GM12878 (cell line): ENCODE measurements around the gene OR14I1. TPM values are rescaled to one million over a fixed set of nuclear protein-coding genes. Genes with fewer than 3 reads are reported as not detected.

Experiments used
- ATAC-seq: fragments of 200-7000 bp; cut with Tn5 transposase; 3 replicates; pipeline ENCODE4 v1.9.1; 2020; ENCODE audit warnings: mild to moderate bottlenecking, moderate library complexity
- BruUV-seq: library from RNA; stranded (reverse); fragments of 400-500 nt; replicated peaks from 2 replicates; lab custom pipeline; 2021; lab: Mats Ljungman, UMichigan
- CTCF ChIA-PET: fragments of 300-600 bp; sonication (Branson Sonifier 250); formaldehyde crosslinking; extraction: SDS; loops from one replicate; lab custom pipeline; 2021; ENCODE audit warnings: inconsistent platforms; lab: Yijun Ruan, JAX
- POLR2A ChIA-PET: fragments of 350-600 bp; formaldehyde crosslinking; extraction: SDS; loops from one replicate; lab custom pipeline; 2021; ENCODE audit warnings: inconsistent platforms; lab: Charles Lee
- RAD21 ChIA-PET: fragments of 300-600 bp; sonication (Branson Sonifier 250); formaldehyde crosslinking; loops from one replicate; lab custom pipeline; 2023; ENCODE audit warnings: antibody characterized with exemption; ENCODE audit not compliant: unreplicated experiment; lab: Charles Lee
- SMC1A ChIA-PET: fragments of 300-600 bp; sonication (Branson Sonifier 250); formaldehyde crosslinking; loops from one replicate; lab custom pipeline; 2023; ENCODE audit not compliant: unreplicated experiment, uncharacterized antibody; lab: Charles Lee
- DNase-seq: peaks from one replicate; pipeline ENCODE4 v3.0.0-alpha.2; 2011; ENCODE audit warnings: low read depth, low spot score
- FAIRE-seq: peaks from 3 replicates; lab custom pipeline; 2011; peaks lifted over from hg19 to GRCh38; lab: Jason Lieb, UNC
- H2AFZ ChIP-seq: 2 replicates; pipeline ENCODE4 v1.6.0; 2011; ENCODE audit warnings: low read depth, low read length, control low read depth; ENCODE audit not compliant: control insufficient read depth
- H3K27ac ChIP-seq: 2 replicates; pipeline ENCODE4 v1.5.1; 2011; ENCODE audit warnings: control low read depth; ENCODE audit not compliant: control insufficient read depth, insufficient read depth
- H3K27me3 ChIP-seq, 2 experiments: replicated peaks in 1 of 2; 2 replicates each; pipeline versions ENCODE4 v1.6.0 to v1.6.1; 2011; ENCODE audit warnings: low read length in 1 of 2; ENCODE audit not compliant: control insufficient read depth in 2 of 2, insufficient read depth in 2 of 2
- H3K36me3 ChIP-seq, 2 experiments: 2 replicates each; pipeline ENCODE4 v1.5.1; 2011; ENCODE audit warnings: low read length in 1 of 2; ENCODE audit not compliant: control insufficient read depth in 2 of 2, insufficient read depth in 2 of 2
- H3K4me1 ChIP-seq: 2 replicates; pipeline ENCODE4 v1.6.1; 2011; ENCODE audit warnings: mild to moderate bottlenecking, low read length, moderate library complexity, mixed read lengths; ENCODE audit not compliant: control insufficient read depth, insufficient read depth
- H3K4me2 ChIP-seq: 2 replicates; pipeline ENCODE4 v1.6.0; 2011; ENCODE audit warnings: control low read depth; ENCODE audit not compliant: control insufficient read depth, insufficient read depth
- H3K4me3 ChIP-seq: fragments of 200-600 bp; sonication (generic); 2 replicates; pipeline ENCODE4 v1.5.1; 2016
- H3K79me2 ChIP-seq: 2 replicates; pipeline ENCODE4 v1.6.0; 2011; ENCODE audit warnings: low read length; ENCODE audit not compliant: control insufficient read depth, insufficient read depth
- H3K9ac ChIP-seq: 2 replicates; pipeline ENCODE4 v1.8.0; 2011; ENCODE audit warnings: low read length, control low read depth, mixed read lengths; ENCODE audit not compliant: control insufficient read depth, insufficient read depth
- H3K9me3 ChIP-seq: replicated peaks from 3 replicates; pipeline ENCODE4 v1.5.1; 2011; ENCODE audit warnings: mild to moderate bottlenecking, low read length; ENCODE audit not compliant: control insufficient read depth, insufficient read depth
- H4K20me1 ChIP-seq: 2 replicates; pipeline ENCODE4 v1.6.0; 2011; ENCODE audit not compliant: control insufficient read depth, insufficient read depth
- BCL11A ChIP-seq: IDR thresholded peaks from 2 replicates; pipeline ENCODE4 v1.6.1; 2011; ENCODE audit warnings: low read depth, low read length
- CHD2 ChIP-seq: IDR thresholded peaks from 2 replicates; pipeline ENCODE4 v1.6.1; 2011; ENCODE audit warnings: low read depth, low read length, improper control_type of control experiment, borderline replicate concordance
- IRF3 ChIP-seq: fragments of 450-650 bp; IDR thresholded peaks from 2 replicates; pipeline ENCODE4 v1.6.1; 2014; ENCODE audit warnings: mild to moderate bottlenecking
- SP1 ChIP-seq: IDR thresholded peaks from one replicate; pipeline ENCODE4 v1.6.1; 2011; ENCODE audit warnings: low read depth, low read length
- TCF3 ChIP-seq: IDR thresholded peaks from 2 replicates; pipeline ENCODE4 v1.6.1; 2012; ENCODE audit warnings: low read depth, mild to moderate bottlenecking, low read length, borderline replicate concordance; ENCODE audit not compliant: insufficient read depth
- ZBTB33 ChIP-seq: fragments of 450-650 bp; IDR thresholded peaks from 2 replicates; pipeline ENCODE4 v1.6.1; 2017; ENCODE audit warnings: mild to moderate bottlenecking
- ZNF622 ChIP-seq: fragments of 450-650 bp; IDR thresholded peaks from 2 replicates; pipeline ENCODE4 v1.6.1; 2017; ENCODE audit warnings: mild to moderate bottlenecking, inconsistent platforms
- WGBS: methylation state at CpG from one replicate; pipeline ENCODE4 v1.1.6; 2016; ENCODE audit warnings: low lambda C conversion rate; ENCODE audit not compliant: insufficient replicate concordance, insufficient coverage; ENCODE audit errors: missing lambda C conversion rate; 5-methylcytosine and 5-hydroxymethylcytosine counted together
- in situ Hi-C: fragments of 300-500 bp; cut with MboI; formaldehyde crosslinking; loops from 9 replicates; pipeline ENCODE4 v1.14.3; 2018; ENCODE audit warnings: mixed read lengths
- intact Hi-C: fragments of 100-400 bp; cut with micrococcal nuclease; formaldehyde crosslinking; loops from one replicate; pipeline ENCODE4 v1.14.2; 2022; ENCODE audit not compliant: unreplicated experiment
- polyA plus RNA-seq, 11 experiments: library from polyadenylated mRNA; depleted of rRNA in 4 of 11; unstranded in 6 of 11; stranded (reverse) in 5 of 11; fragments of >200 nt; fragmentation: Nextera tagmentation in 4 of 11; fragmentation: Illumina TruSeq in 1 of 11; extraction: Ambion mirVana in 4 of 11; extraction: Trizol in 1 of 11; gene quantifications; 1 replicate in 1 of 11; 2 replicates in 10 of 11; pipeline versions ENCODE4 v1.2.1 to v1.2.3, GENCODE V29; 2011 to 2016; ENCODE audit warnings: inconsistent platforms in 2 of 11, missing spikeins in 2 of 11, low read depth in 1 of 11
- total RNA-seq, 4 experiments: library from RNA; depleted of rRNA in 3 of 4; stranded (reverse); fragments of >200 nt in 3 of 4; fragmentation: Illumina TruSeq in 1 of 4; extraction: Trizol in 1 of 4; gene quantifications; 2 replicates each; pipeline versions ENCODE4 v1.2.1 to v1.2.3, GENCODE V29; 2013 to 2021

The OR14I1 gene
- total and polyA plus RNA-seq, 10 of the 15 experiments (the other 5 are each of a cell fraction or from before 2014, with no cell fraction given), result 0.21 to 1.5 (median 0.79) TPM

GRCh38 chr1:248695451-248696132, 7.0 kb downstream of the OR14I1 start (continued):
- TF ChIP-seq TCF3 (no peak), BCL11A (no peak), CHD2 (no peak), IRF3 (no peak)

- 96% methylated on average over 38 of the region's 51 CpGs for WGBS
- RAD21 ChIA-PET, result interaction anchor here (0.6 to 7.8 kb wide), 3 partner anchors 115 to 297 kb away, joined by 3 to 72 read pairs (median 33); no protein-coding TSS in a partner anchor
- TF ChIP-seq ZNF622 (no peak), SP1 (no peak), ZBTB33 (peak; percentile 17; the same call in 1 of the 2 replicates)
Observed at GRCh38 chr1:248691567-248692155, 10.9 kb downstream of the OR14I1 start.

More at GRCh38 chr1:248691567-248692155, 10.9 kb downstream of the OR14I1 start:
- Histone ChIP-seq H3K36me3 (no peaks in the 10 kb centered on the region), H3K4me3 (no peak overlapping the region), H3K27ac (no peak overlapping the region), H3K27me3 (no peaks in the 10 kb centered on the region), H3K9ac (no peak overlapping the region), H3K4me2 (no peak overlapping the region), H2AFZ (no peak overlapping the region), H3K4me1 (peaks cover 3% of the 10 kb centered on the region; the same call in 1 of the 2 replicates), H4K20me1 (no peaks in the 10 kb centered on the region), H3K9me3 (peaks cover 4% of the 10 kb centered on the region; the same call in 2 of the 3 replicates), H3K79me2 (no peaks in the 10 kb centered on the region)
- no peak for FAIRE-seq
- intact Hi-C loops (no loop called here), in situ Hi-C loops (no loop called here)
- DNase-seq, result no peak
- POLR2A ChIA-PET, result no interaction called here
- no peak for ATAC-seq
- no TSS peak for BruUV-seq
- SMC1A ChIA-PET, result interaction anchor here (4.8 kb wide), 1 partner anchor 114 kb away, joined by 50 read pairs; no protein-coding TSS in a partner anchor
- CTCF ChIA-PET, result interaction anchor here (1.1 to 4.9 kb wide), 2 partner anchors 114 to 117 kb away, joined by 3 to 52 read pairs; no protein-coding TSS in a partner anchor
